KBM-7 (cell line): Measurements from ENCODE around the gene PQBP1.

Source experiments
- DNase-seq: peaks from one replicate; pipeline ENCODE4 v3.0.0-alpha.2; 2015
- in situ Hi-C: fragments of 300-500 bp; cut with MboI; formaldehyde crosslinking; loops from 2 replicates; pipeline ENCODE4 v1.14.3; 2020; ENCODE audit warnings: low sequenced_read_pairs, low pct_unique_long_range_greater_than_20kb, mixed read lengths

Gene PQBP1

DNA sequence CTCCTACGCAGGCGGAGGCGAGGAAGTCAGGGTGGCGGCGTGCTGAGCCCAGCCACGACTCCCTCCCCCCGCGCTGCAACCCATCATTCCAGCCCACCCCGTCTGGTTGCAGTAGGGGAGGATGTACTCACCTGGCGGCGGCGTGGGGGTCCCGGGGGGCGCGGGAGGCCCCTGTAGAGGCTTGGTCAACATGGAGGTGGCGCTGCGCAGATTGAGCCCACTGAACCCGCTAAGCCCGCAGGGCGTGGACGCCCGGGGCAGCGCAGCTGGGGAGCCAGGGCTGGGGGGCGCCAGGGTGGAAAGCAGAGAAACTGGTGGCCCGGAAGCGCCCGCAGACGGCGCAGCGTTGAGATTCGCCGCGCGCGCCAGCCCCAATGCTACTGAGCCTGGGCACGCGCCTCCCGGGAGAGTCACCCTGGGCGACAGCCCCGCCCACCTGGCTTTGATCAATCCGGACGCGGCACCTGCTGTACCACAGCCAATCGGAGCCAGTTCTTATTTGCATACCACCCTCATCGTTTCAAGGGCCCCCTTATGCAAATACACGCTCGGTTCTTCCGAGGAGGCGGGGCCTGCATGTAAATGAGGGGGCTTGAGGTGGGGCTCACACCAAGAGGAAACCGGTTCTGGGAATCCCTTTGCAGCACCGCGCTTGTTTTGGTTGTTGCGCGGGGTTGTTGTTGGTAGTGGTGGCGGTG, 21.1 kb downstream of the PQBP1 start, which contains the start of gene PIM2:
Gene PIM2 (minus strand): TSS at position 382 of the 698 bp plus-strand sequence. CDS start 190 bp downstream, at position 192.
- in situ Hi-C loops: no loop called here
- peak; percentile 98 for DNase-seq

DNA sequence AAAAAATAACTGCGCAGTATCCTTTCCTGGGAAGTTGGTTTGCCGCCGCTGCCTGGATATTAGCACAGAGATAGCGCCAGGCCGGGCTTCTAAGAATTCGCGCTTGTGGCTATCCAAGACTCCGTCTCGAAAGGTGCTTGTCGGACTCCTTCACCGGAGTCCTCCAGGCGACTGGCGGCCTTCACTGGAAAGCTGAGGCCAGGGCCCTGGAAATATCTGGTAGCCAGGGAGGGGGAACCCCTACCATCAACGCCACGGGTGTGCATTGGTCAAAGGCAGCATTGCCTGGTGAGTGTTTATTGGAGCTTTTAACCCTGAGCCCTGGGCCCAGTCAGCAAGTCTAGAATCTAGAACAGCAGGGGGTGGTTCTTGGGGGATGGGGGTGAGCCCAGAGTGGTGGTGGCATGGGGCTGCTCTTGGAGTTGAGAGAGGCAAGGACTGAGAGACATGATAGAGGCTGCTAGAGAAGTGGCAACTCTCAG, 21.7 kb downstream of the PQBP1 start:
- in situ Hi-C loops: no loop called here

DNA sequence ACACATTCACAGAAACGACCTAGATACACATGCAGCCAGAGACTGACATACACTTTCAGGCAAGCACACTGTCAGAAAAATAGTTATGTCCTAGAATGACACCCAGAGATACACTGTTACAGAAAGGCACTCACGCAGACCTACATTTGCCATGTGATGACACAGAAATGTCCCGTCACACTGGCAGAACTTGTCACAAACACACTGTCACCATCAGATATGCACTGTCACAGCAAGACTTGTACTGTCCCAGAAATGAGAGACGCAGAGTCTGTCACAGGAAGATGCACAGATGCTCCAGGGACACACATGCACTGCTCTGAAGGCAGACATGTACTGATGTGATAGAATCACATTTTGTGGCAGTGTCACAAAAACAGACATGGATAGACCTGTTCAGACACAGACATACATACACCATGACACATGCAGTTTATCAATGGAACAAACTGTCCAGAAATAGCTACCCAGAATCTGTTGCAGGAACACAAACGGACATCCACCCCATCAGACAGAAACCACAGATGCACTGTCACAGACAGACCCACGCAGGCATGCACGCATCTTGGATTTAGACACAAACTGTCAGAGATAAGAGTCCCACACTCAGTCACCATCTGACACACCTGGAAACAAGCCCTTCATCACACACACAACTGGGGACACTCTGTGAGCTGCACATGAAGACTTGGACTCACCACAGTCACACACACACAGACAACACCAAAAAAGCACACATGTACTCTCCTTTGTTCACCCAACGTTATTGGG, 22.4 kb downstream of the PQBP1 start:
- DNase-seq: peak; percentile 57
- in situ Hi-C loops: no loop called here

More for the DNA sequence above, 21.7 kb downstream of the PQBP1 start:
- no peak for DNase-seq

DNA sequence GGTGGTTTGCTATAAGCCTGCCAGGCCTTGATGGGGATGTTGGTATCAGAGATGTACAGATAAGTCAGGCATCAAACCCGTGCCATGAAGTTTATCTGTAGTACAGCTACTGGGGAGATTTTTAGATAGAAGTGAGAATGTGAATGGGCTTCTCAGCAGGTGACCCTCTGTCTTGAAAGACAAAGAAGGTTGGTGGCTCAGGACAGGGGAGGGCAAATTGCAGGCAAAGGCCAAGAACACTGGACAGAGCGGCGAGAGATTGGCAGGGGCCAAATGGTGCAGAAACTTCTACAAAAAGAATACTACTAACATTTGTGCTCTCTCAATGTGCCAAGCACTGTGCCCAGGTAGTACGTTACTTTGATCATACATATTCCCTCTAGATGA, 23.0 kb downstream of the PQBP1 start:
- in situ Hi-C loops: no loop called here
- DNase-seq: no peak

DNA sequence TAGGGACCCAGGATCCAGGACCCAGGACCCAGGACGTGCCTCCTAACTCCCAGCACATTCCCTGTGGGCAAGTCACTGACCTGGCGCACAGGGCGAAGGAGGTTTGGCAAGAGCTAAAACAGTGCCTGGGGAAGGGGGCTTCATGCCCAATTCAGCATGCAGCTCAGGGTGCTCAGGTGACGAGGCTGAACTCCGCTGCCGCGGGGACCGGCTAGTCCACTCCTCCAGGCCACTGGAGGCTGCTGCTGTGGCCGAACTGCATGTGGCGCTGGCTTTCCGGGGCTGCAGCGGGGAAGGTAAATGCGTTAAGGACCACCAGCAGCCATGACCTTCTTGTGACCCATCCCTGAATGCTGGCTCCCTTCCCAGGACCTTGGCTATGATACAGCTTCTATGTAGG, 26.0 kb downstream of the PQBP1 start:
- in situ Hi-C loops: no loop called here
- no peak for DNase-seq

DNA sequence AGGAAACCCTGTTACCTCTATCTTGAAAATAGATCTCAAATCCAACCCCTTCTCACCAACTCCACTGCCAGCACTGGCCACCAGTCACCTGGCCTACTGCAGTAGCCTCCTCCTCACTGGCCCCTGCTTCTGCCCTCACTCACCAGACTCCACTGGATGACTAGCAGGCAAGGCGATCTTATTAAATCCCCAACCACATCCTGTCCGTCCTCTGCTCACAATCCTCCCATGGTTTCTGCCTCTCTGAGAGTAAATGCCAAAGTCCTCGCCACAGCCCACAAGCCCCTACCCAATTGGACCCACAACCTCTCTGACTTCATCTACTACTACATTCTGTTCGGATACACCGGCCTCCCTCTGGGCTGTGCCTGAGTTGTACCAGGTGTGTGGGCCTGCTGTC, 26.5 kb downstream of the PQBP1 start:
- no peak for DNase-seq
- in situ Hi-C loops: no loop called here

DNA sequence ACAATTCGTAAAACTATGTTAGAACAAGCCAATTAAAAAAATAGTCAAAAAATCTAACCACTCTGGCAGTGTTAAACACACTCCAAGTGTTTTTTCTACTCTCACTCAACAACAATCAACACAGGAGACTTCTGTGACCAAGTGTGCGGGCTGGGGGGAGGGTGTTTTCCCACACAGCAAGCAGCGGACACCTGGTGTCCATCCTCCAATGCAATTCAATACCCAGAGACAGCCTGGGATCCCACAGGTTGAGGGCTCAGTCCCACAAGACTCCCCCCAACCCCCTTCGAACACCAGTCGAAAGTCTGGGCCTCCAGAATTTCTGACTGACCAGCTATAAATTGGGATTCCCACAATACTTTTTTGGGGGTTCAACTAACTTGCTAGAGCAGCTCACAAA, 29.4 kb downstream of the PQBP1 start:
- no peak for DNase-seq
- in situ Hi-C loops: no loop called here

DNA sequence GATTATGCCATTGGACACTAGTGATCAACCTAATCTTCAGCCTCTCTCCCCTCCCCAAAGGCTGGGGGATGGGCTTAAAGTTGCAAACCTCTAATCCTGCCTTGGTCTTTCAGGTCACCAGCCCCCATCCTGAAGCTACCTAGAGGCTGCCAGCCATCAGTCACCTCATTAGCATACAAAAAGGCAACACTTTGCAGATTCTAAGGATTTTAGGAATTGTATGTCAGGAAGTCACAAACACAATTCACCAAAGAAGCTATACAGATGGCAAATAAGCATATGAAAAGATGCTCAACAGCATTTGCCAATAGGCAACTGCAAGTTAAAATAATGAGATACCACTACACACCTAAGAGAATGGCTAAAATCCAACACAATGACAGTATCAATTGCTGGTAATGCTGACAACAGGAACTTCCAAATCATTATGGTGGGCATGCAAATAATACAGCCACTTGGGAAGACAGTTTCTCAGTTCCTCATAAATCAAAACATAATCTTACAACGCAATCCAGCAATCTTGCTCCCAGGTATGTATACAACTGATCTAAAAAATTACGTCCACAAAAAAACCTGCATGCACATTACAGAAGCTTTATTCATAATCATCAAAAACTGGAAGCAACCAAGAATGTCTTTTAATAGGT, 30.1 kb downstream of the PQBP1 start:
- DNase-seq: no peak
- in situ Hi-C loops: no loop called here

DNA sequence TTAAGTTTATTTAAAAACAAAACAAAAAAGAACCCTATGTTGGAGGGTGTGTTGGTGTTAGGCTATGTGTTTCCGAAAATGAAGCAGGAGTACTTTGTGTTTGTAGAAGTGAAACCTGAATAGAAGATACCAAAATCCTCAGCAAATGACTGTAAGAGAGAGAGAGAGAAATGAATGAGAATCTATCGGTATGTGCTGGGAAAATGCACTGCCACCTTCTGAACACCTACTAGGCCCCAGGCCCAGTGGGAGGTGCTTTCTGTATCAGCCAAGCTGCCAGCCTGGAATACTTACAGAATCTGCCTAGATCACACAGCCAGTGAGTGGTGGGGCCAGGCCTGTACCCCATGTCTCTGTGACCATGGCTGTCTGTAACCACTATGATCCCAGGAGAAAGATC, 36.0 kb downstream of the PQBP1 start:
- in situ Hi-C loops: no loop called here
- DNase-seq: no peak

DNA sequence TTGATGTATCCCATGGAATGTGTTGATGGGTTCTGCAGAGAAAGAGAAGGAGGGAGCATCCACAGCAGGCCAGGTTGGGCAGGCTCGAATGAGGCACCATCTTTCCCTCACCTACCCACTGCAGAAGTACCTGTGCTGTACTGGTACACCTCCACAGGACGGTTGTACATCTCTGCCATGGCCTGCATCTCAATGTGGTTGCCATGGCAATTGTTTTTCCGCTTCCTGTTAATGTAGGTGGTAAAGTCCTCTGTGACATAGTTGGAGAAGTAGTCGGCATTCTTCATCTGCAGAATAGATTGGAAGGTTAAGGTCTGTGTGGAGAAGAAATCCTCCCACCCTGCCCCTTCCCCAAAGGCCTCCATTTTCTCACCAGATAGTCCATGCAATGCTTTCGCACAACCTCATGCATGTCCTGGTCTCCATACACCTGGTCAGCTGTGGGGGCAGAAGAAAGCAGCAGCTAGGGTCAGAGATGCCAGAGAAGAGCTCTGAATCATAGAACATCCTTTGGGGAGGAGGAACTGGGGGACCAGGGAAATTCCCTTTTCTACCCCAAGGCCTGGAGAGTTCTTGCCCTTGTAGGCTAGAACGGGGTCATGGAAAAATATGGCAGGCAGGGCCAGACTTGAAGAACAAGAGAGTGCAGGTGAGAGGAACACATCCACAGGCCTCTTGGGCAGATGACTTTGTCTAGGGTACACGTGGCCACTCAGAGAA, 37.0 kb downstream of the PQBP1 start:
- in situ Hi-C loops: no loop called here
- DNase-seq: no peak

DNA sequence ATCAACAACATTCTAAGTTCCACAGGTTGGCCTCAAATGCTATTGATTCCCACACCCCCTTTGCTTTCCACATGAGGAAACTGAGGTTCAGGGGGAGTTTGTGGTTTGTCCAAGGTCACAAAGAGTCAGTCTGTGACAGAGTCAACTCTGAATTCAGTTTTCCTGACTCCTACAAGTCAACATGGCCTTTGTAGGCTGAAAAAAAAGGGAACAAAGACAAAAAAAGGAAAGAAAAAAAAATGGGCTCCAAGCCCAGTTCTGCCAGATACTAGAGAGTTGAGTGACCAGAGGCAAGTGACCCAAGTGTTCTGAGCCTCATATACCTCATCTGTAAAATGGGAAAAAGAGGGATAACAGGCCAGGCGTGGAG, 37.6 kb downstream of the PQBP1 start:
- no peak for DNase-seq
- in situ Hi-C loops: no loop called here

DNA sequence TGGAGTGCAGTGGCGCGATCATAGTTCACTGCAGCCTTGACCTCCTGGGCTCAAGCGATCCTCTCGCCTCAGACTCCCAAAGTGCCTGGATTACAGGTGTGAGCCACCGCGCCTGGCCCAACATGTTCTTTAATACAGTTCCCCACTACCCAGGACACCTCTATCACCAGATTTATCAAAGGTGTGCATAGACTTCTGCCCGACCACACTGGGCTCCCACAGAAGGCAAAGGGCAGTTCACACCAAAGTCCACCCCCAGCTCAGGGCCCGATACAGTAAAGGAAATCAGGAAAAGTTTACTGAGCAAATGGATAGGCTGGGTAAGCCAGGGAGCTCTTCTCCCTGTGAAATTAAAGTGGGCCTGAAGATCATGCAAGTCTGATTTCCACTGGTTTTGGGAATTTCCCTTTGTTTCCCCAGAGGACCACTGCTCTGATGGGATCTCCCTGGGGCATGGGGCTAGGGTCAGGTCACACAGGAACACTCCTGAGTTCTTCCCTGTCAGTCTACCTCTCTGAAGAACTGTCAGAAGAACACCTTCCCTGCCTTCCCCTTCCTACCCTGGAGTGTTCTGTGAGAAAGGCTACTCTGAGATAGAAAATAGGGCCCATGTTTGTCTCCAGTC, 38.8 kb downstream of the PQBP1 start:
- DNase-seq: no peak
- in situ Hi-C loops: no loop called here

DNA sequence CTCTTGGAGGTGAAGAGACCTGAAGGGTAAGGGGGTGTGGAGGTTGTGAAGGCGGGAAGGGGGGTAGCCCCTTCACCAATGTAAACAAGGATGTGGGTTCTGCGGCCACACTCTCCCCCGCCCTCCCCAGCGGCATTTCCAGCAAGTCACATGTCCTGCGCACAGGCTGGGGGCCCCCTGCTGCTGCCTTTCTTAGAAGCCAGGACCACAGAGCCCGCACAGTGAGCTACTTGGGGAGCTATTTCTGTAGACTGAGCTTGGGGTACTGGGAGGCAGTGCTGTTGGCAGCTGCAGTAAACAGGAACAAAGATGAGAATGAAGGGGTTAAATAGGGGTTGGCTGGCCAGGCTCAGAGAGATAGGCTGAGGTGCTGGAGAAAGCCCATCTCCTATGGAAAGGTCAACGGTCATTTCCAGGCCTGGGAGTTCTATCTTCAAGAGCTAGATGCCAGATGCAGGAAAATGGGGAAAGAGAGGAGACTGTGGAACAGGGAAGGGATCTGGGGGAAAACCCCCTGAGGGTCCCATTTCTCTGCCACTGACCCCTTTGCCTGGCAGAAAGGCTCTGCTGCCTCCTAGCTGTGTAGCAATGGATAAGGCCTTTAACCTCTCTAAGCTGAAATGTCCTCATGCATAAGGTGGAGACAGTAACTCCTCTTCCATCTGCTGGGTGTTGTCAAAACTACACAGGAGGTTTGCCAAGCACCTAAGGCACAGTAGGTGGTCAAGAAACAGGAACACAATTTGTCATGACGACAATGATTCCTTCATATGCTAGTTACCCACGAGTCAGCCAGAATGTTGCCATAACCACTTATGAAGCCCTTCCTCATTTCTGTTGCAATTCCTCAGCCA, 39.6 kb downstream of the PQBP1 start:
- peak; percentile 98 for DNase-seq
- in situ Hi-C loops: no loop called here

DNA sequence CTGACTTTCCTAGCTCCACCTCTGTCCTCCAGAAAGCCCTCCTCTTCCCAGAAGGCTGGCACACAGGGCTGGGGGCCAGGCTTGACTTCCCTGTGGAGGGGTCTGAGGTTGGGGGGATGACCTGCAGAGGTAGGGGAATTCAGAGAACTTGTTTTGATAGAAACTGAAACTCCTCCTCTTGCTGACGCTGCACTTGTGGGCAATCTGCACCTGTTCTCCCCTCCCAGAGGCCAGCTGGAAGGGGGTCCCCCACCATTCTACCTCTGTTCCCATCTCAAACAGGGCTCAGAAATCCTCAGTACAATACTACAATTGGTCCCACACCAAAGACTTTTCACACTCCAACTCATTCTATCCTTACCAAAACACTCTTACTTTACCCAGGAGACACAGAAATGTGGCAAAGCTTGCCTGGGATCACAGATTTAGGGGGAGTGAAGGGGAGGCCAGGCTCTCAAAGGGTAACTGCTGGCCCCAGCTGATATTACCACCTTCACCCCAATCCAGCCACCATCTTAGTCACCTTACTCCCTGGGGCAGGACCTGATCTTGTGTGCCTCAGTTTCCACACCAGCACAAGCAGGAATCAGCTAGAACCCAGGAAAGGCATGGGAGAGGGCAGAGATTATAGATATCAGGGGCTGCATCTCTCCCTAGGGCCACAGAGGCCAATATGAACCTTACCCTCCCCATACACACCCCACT, 41.1 kb downstream of the PQBP1 start:
- DNase-seq: no peak
- in situ Hi-C loops: no loop called here

DNA sequence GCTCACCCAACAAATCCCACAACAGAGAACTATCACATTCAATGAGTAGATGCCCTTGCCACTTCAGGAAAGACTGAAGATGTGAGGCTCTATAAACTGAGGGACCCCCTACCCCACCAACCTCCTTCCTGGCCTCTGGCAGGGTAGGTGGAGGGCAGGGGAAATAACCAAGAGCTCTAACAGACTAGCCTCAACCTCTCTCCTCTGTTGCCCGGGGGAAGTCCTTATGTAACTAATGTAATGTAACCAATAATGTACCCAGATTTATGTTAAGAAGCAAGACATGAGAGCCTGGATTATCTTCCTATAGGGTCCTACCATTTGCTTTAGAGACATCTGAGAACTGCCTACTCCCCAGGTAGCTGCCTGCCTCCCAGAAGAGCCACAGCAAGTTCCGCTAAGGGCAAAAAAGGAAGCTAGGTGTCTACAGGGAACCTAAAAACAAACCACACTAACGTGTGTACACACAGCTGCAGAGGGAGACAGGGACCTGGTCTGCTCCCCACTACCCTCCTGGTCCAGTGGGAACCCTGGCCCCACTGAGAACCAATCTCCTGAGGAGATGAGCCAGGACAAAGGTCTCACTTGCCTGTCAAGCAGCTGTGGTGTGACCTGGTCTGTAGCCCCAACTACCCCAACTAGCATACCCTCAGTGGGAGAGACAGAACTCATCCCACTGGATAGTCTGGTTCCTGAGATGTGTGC, 41.9 kb downstream of the PQBP1 start:
- peak; percentile 55 for DNase-seq
- in situ Hi-C loops: no loop called here

DNA sequence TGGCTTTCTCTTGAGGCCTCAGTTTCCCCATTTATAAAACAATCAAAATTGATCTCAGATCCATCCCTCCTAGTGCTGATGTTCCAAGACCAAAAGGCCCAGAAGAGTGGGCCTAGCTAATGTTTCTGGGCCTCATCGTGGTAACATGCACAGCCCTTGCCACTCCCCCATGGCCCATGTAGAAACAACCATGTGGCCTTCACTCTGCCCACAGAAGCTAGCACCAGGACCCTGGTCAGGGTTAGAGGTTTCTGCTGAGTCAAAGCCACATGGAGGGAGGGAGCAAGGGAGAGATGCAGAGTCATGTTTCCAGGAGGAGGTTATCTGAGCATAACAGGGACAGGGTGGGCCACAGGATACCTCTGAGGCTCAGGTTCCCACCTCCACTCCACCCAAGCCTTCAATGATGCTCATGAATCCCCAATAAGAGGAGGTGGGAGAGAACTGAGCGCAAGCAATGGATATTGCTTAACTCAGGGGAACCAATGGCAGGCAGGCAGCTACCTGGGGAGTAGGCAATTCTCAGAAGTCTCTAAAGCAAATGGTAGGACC, 42.8 kb downstream of the PQBP1 start:
- DNase-seq: no peak
- in situ Hi-C loops: no loop called here

DNA sequence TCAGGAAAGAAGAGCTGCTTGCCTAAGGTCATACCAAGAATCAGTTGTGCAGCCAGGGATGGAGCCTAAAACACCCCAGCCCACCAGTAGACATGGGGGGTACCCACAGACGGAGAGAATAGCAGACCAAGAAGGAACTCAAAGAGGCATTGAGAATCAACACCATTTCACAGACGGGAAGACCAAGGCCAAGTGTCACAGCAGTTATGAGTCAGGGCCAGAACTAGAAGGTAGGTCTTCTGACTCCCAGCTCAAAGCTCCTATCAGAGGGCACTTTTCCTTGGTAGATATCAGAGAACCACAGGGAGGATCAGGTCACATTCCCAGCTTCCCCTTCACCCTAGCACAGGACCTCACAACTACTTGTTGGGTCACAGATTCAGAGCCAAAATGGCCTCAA, 45.2 kb downstream of the PQBP1 start:
- DNase-seq: no peak
- in situ Hi-C loops: no loop called here
